Endothelial cell of umbilical vein (primary cell): ENCODE results near the gene ABHD8. TPM values are rescaled to one million over a fixed set of nuclear protein-coding genes. Genes with fewer than 3 reads are reported as not detected.

Experiments
- BruUV-seq: library from RNA; stranded (reverse); fragments of 400-500 nt; replicated peaks from 2 replicates; lab custom pipeline; 2021; lab: Mats Ljungman, UMichigan
- CTCF ChIA-PET: fragments of 300-600, 350-600 bp; sonication (Branson Sonifier 250); formaldehyde crosslinking; loops from one replicate; lab custom pipeline; 2021; ENCODE audit warnings: antibody characterized with exemption, inconsistent platforms; lab: Charles Lee
- POLR2A ChIA-PET: fragments of 300-600, 350-600 bp; sonication (Branson Sonifier 250); formaldehyde crosslinking; loops from one replicate; lab custom pipeline; 2021; ENCODE audit warnings: antibody characterized with exemption, inconsistent platforms; lab: Charles Lee
- DNase-seq: peaks from one replicate; pipeline ENCODE4 v3.0.0-alpha.2; 2011; ENCODE audit warnings: low read depth, low spot score
- FAIRE-seq: peaks from 2 replicates; lab custom pipeline; 2011; peaks lifted over from hg19 to GRCh38; lab: Jason Lieb, UNC
- H2AFZ ChIP-seq: 2 replicates; pipeline ENCODE4 v1.6.0; 2012; ENCODE audit warnings: low read depth, low read length, control low read depth, inconsistent platforms
- H3K27ac ChIP-seq: 2 replicates; pipeline ENCODE4 v1.5.1; 2011; ENCODE audit warnings: low read depth, mild to moderate bottlenecking, control low read depth, low read length, moderate library complexity; ENCODE audit not compliant: insufficient read depth
- H3K27me3 ChIP-seq, 2 experiments: 2 replicates each; pipeline versions ENCODE4 v1.6.0 to v1.6.1; 2011; ENCODE audit warnings: low read length in 2 of 2, mixed read lengths in 1 of 2; ENCODE audit not compliant: control insufficient read depth in 2 of 2, insufficient read depth in 2 of 2
- H3K36me3 ChIP-seq, 2 experiments: 2 replicates in 1 of 2; 3 replicates in 1 of 2; pipeline ENCODE4 v1.5.1; 2011; ENCODE audit warnings: low read length in 2 of 2, mild to moderate bottlenecking in 1 of 2, moderate library complexity in 1 of 2; ENCODE audit not compliant: control insufficient read depth in 2 of 2, insufficient read depth in 2 of 2; ENCODE audit errors: extremely low read depth in 1 of 2
- H3K4me1 ChIP-seq: 3 replicates; pipeline ENCODE4 v1.5.1; 2011; ENCODE audit warnings: mild to moderate bottlenecking, low read length; ENCODE audit not compliant: control insufficient read depth, insufficient read depth; ENCODE audit errors: extremely low read depth
- H3K4me2 ChIP-seq: 2 replicates; pipeline ENCODE4 v1.6.1; 2011; ENCODE audit warnings: low read length, control low read depth, mixed read lengths; ENCODE audit not compliant: insufficient read depth
- H3K4me3 ChIP-seq, 3 experiments: fragments of 200-600 bp in 1 of 3; sonication (generic), shearing (Covaris generic) in 1 of 3; replicated peaks in 1 of 3; 2 replicates each; pipeline ENCODE4 v1.5.1; 2011 to 2016; ENCODE audit warnings: control low read depth in 3 of 3, low read length in 3 of 3, mild to moderate bottlenecking in 2 of 3, inconsistent platforms in 1 of 3, low read depth in 1 of 3, moderate library complexity in 1 of 3; ENCODE audit not compliant: insufficient read depth in 1 of 3
- H3K79me2 ChIP-seq: 2 replicates; pipeline ENCODE4 v1.6.0; 2012; ENCODE audit warnings: low read length, inconsistent platforms; ENCODE audit not compliant: control insufficient read depth, insufficient read depth
- H3K9ac ChIP-seq: replicated peaks from 2 replicates; pipeline ENCODE3; 2011; ENCODE audit warnings: low read length, control low read depth; ENCODE audit not compliant: insufficient read depth; ENCODE audit errors: extremely low read depth
- H3K9me1 ChIP-seq: replicated peaks from 3 replicates; pipeline ENCODE4 v1.6.0; 2011; ENCODE audit warnings: mild to moderate bottlenecking, low read length; ENCODE audit not compliant: control insufficient read depth, insufficient read depth; ENCODE audit errors: extremely low read depth
- H3K9me3 ChIP-seq: replicated peaks from 2 replicates; pipeline ENCODE4 v1.5.1; 2012; ENCODE audit warnings: low read length, inconsistent platforms; ENCODE audit not compliant: control insufficient read depth, insufficient read depth
- H4K20me1 ChIP-seq: replicated peaks from 2 replicates; pipeline ENCODE3; 2011; ENCODE audit warnings: mild to moderate bottlenecking, low read length; ENCODE audit not compliant: control insufficient read depth, insufficient read depth; ENCODE audit errors: extremely low read depth
- EZH2 ChIP-seq: IDR thresholded peaks from 2 replicates; pipeline ENCODE4 v1.6.1; 2012; ENCODE audit warnings: borderline replicate concordance, low read depth, mild to moderate bottlenecking, moderate library complexity, low read length, inconsistent platforms; ENCODE audit not compliant: severe bottlenecking
- FOS ChIP-seq: IDR thresholded peaks from 2 replicates; pipeline ENCODE4 v1.6.1; 2011; ENCODE audit warnings: mild to moderate bottlenecking, low read length, moderate library complexity, borderline replicate concordance; ENCODE audit not compliant: insufficient read depth
- GATA2 ChIP-seq: IDR thresholded peaks from 2 replicates; pipeline ENCODE4 v1.7.0; 2011; ENCODE audit warnings: low read depth, mild to moderate bottlenecking, moderate library complexity, mixed read lengths, low read length; ENCODE audit not compliant: insufficient read length, insufficient read depth
- JUN ChIP-seq: IDR thresholded peaks from 2 replicates; pipeline ENCODE4 v1.6.1; 2011; ENCODE audit warnings: borderline replicate concordance, low read depth; ENCODE audit not compliant: insufficient read length, insufficient read depth
- POLR2AphosphoS5 ChIP-seq: IDR thresholded peaks from 2 replicates; pipeline ENCODE4 v1.6.1; 2012; ENCODE audit warnings: low read depth, mild to moderate bottlenecking, control low read depth, low read length, moderate library complexity; ENCODE audit not compliant: insufficient read depth
- dilution Hi-C: fragments of 300-500 bp; cut with MboI; formaldehyde crosslinking; loops from one replicate; pipeline ENCODE4 v1.15.0; 2019; ENCODE audit warnings: low sequenced_read_pairs; ENCODE audit not compliant: extremely low pct_ligation_motif_present
- intact Hi-C: fragments of 100-400 bp; cut with micrococcal nuclease; formaldehyde crosslinking; loops from one replicate; pipeline ENCODE4 v1.10.0; 2022
- polyA plus RNA-seq, 4 experiments: library from polyadenylated mRNA; depleted of rRNA in 3 of 4; stranded (reverse) in 3 of 4; unstranded in 1 of 4; fragments of >200 nt; gene quantifications; 2 replicates each; pipeline versions ENCODE4 v1.2.1 to v1.2.3, GENCODE V29; 2011 to 2012; ENCODE audit warnings: missing spikeins in 1 of 4
- total RNA-seq: library from RNA; stranded (reverse); gene quantifications from 2 replicates; pipeline ENCODE4 v1.2.3, GENCODE V29; 2021

The ABHD8 gene
- total and polyA plus RNA-seq, 2 donors (not counting 3 experiments of a cell fraction or from before 2014, with no cell fraction given), result 5.9 to 8.7 TPM

DNA sequence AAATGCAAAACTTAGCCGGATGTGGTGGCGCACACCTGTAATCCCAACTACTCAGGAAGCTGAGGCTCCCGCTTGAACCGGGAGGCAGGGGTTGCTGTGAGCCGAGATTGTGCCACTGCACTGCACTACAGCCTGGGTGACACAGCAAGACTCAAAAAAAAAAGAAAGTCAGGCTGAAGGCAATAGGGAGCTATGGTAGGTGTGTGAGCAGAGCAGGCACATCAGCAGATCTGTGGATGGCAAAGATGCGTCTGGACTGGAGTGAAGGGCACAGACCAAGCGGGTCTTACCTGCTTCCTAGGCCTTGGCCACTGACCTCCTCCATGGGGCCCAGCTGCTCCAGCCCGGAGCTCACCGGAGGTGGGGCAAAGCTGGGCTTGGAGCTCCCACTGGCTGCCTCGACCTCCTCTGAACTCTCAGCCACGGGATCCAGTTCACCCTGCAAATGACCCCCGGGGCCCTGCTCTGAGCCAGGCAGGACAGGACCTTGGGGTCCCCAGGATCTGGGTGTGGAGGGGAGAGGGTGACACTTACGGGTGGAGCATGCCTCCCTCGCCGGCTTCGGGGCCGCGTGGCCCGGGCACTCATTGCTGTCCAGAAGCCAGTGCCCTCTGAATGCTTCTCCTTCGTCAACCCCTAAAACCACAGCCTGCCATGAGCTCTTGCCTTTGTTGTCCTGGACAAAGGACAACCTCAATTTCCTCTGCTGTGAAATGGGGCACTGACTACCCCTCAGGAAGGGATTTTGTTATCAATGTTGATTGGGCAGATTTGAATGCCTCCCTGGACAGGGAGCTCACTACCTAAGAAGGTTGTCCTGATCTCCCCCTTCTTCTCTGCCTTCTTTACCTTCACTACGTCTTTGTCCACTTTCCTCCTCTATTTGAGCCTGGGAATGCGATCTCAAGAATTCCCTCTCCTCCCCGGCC is 39.2 kb downstream of the ABHD8 start:
- dilution Hi-C loops (no loop called here), intact Hi-C loops (no loop called here)
- H3K9me3 ChIP-seq, result no peaks in the 10 kb centered on the region
- H3K79me2 ChIP-seq, result peaks cover 13% of the 10 kb centered on the region
- BruUV-seq, result TSS peak; percentile 41
- peak overlapping the region; percentile 46 for H3K27ac ChIP-seq
- H3K4me2 ChIP-seq, result peak overlapping the region; percentile 69
- TF ChIP-seq FOS (no peak), GATA2 (no peak), JUN (no peak), EZH2 (no peak), POLR2AphosphoS5 (no peak)
- no peaks in the 10 kb centered on the region for H3K27me3 ChIP-seq
- peaks cover 18% of the 10 kb centered on the region for H3K4me1 ChIP-seq
- peak overlapping the region; percentile 54 for H3K9ac ChIP-seq
- CTCF ChIA-PET, result interaction anchor here (0.6 to 2.2 kb wide), 6 partner anchors 8 to 42 kb away, joined by 3 to 11 read pairs (median 4); no protein-coding TSS in a partner anchor
- no peak for FAIRE-seq
- peak overlapping the region; percentile 83 for H2AFZ ChIP-seq
- no peaks in the 10 kb centered on the region for H4K20me1 ChIP-seq
- no peaks in the 10 kb centered on the region for H3K9me1 ChIP-seq
- DNase-seq, result no peak
- POLR2A ChIA-PET, result interaction anchor here (1.0 to 1.1 kb wide), 2 partner anchors 15 to 196 kb away, joined by 3 to 7 read pairs; no protein-coding TSS in a partner anchor
- peak overlapping the region in 2 of 3 experiments; percentile 3 to 9 for H3K4me3 ChIP-seq
- H3K36me3 ChIP-seq, result peaks cover 0 to 8% of the 10 kb centered on the region in 2 experiments
